Embryonic facial prominence (tissue), 1 donor: ENCODE data around the gene GBP5.
"Not testable (repeated sequence)": the region's sequence is repeated elsewhere in the genome, so short reads cannot be mapped to it uniquely, and the experiment has no call there.

Source experiments
- DNase-seq: peaks from one replicate; pipeline ENCODE4 v3.0.0-alpha.2; 2016; ENCODE audit errors: extremely low spot score

The GBP5 gene, protein sequence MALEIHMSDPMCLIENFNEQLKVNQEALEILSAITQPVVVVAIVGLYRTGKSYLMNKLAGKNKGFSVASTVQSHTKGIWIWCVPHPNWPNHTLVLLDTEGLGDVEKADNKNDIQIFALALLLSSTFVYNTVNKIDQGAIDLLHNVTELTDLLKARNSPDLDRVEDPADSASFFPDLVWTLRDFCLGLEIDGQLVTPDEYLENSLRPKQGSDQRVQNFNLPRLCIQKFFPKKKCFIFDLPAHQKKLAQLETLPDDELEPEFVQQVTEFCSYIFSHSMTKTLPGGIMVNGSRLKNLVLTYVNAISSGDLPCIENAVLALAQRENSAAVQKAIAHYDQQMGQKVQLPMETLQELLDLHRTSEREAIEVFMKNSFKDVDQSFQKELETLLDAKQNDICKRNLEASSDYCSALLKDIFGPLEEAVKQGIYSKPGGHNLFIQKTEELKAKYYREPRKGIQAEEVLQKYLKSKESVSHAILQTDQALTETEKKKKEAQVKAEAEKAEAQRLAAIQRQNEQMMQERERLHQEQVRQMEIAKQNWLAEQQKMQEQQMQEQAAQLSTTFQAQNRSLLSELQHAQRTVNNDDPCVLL

DNA sequence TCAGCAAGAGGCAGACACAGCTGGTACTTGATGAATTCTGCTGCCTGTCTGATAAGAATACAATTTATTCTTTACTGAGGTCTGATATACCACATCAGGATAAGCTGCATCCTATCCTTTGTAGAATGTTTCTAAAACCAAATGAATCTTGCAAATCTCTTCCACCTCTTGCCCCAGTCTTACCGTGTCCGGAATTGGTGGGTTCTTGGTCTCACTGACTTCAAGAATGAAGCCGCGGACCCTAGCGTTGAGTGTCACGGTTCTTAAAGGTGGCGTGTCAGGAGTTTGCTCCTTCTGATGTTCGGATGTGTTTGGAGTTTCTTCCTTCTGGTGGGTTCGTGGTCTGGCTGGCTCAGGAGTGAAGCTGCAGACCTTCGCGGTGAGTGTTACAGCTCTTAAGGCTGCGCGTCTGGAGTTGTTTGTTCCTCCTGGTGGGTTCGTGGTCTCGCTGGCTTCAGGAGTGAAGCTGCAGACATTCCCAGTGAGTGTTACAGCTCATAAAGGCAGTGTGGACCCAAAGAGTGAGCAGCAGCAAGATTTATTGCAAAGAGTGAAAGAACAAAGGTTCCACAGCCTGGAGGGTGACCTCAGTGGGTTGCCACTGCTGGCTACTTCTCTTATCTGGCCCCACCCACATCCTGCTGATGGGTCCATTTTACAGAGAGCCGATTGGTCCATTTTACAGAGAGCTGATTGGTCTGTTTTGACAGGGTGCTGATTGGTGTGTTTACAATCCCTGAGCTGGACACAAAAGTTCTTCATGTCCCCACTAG, at the start of gene GBP5:
Gene GBP5 (minus strand): TSS at position 592 of the 773 bp plus-strand sequence. CDS start 3,305 bp downstream, outside the sequence.
- DNase-seq, result not testable (repeated sequence)

DNA sequence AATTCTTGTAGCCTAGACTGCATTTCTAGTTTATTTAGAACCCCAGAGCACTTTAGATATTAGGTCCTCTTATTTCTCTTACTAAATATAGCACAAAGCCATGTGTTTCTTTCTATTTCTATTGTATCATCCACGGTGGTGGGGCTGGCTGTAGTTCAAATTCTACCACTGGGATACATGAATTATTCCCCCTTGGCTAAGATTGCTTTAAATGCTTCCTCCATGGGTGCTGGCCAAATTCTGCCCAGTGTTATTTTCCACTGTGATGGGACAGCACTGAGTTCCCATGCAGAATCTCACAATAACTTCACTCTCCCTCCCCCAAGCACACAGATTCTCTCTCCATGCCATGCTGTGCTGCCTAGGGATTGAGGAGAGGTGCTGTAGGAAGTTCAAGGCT, 49.7 kb upstream of the GBP5 start:
- DNase-seq, result no peak

DNA sequence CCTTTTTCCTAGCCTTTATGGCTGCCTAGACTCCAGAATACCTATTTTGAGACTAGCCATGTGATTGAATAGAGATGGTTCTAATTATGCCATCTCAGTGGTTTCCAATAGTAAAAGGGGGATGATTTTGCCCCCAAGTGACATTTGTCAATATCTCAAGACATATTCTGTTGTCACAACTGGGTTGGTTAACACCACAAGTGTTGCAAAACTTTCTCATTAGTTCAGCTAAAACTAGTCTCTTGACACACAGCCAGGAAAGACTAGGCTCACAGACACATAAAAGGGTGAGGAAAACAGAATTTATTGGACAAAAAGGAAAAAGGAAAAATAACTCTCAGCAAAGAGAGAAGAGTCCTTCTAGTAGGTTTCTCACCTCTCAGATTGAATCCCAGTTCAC, 39.9 kb upstream of the GBP5 start:
- DNase-seq, result no peak

DNA sequence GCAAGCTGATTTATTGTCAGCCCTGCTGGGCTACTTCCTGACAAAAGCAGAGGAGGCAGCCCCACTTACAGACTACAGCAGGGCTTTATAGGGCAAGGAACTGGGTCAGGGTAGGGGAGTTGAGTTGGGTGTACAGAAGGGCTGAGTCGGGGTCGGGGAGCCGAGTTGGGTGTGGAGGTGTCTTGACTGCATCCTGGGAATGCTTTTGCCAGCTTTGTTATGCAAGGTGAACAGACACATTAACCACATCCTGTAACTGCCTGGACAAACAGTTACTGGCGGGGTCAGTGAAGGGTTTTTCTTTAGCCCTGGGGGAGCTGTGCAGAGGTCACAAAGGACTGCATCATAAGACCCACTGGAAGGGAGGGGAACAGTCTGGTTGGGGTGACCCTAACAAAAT, 39.1 kb upstream of the GBP5 start:
- DNase-seq, result no peak

DNA sequence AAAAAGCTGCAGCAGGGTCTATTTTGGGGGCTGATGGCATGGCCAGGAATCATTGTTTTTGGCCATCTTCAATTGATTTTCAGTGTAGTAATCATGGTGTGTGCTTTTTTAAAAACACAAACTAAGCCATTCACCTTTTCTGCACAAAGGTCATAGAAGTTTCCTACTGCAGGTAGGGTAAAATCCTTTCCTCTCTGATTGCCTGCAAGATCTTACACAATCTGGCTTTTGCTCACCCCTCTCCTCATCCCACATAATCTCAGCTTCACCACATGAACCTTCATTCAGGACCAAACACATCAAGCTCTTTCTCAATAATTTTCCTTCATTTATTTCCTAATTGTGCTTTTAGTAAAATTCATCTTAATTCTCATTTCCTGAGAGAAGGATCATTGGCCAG, 38.3 kb upstream of the GBP5 start:
- no peak for DNase-seq

DNA sequence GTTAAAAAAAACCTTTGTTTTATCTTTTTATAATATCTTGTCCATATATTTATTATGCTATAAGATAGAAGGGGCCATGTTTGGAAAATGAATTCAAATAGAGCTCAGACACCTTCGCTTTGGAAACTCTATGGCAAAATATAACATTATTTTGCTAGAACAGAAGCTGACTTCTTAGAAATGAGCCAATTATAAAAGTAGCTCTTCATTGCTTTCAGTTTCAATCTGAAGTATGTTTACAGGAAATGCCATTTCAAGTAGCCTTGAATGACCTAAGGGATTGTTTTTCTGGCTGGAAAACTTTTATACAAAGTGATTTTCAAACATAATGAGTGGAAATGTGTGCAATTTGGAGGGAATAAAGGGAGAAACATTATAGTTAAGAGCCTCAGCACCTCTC, 37.8 kb upstream of the GBP5 start:
- DNase-seq, result no peak

DNA sequence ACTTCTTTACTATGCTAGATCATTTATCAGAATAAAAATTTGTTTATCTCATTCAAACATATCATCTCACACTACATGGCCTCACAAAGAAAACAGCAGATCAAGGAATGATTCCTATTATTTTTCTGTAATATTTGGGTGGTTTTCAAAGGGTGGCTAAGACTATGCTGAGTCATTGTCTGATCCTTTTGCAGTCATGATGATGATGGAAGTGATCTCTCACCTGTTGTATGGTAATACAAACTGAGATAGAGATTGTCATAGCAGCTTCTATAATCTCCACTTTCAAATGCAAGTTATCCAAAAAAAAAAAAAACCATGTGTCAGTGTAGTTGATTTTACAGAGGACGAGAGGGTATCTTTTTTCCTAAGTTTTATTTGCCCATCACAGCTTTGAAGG, 37.2 kb upstream of the GBP5 start:
- DNase-seq, result no peak

DNA sequence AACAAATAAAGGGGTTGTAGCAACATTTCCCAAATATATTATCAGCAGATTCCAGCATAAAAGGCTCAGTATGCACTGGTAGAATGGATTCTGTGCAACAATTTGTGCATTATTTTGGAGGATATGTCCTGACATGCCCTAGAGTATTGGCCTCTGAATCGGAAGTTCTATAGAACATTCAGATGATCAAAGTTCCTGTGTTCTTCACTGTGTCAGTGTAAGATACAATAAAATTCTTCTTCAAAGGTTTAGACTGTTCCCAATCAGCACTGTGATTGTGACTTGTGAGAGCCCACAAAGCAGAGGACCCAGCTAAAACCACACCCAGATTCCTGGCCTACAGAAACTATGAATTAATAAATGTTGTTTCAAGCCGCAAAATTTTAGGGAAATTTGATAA, 33.6 kb upstream of the GBP5 start:
- DNase-seq, result no peak

DNA sequence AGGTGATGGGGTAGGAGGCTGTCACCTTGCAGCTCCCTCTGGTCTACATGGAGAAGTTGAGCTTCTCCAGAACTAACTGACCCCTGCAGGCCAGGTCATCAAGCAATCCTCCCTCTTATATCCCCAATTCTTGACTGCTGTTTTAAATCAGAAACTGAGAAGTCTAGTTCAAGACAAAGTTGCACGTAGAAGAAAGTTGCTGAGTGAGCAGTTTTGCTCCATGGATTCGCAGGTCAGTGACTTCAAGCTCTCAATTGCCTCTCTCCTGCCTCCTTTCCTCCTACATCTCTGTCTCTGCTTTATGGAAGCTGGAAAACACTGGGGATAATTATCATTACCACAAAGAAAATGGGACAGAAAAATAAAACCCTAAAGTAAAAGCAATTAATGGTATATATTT, 32.8 kb upstream of the GBP5 start:
- no peak for DNase-seq

DNA sequence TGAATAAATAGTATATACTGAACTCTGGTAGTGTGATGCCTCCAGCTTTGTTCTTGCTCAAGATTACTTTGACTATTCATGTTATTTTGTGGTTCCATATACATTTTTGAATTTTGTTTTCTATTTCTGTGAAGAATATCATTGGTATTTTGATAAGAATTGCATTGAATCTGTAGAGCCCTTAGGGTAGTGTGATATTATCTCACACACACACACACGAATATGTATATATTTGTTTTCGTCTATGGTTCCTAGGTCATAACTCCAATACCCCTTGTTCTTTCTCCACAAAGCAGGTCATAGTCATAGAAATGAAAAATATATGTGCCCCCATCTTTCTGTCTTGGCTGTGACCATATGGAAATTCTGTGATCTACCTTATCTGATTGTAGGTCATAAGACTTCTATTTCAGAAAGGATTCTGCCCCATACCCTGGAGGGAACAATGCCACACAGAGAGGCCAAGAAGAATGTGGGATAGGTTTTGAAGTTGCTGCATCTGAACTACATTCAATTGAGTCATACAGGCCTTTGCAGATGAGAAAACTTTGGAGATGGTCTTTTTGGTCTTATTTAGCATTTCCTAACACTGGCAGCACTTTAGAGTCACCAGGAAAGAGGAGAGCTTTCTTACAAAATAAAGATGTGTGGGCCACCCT, 32.0 kb upstream of the GBP5 start:
- DNase-seq, result no peak

DNA sequence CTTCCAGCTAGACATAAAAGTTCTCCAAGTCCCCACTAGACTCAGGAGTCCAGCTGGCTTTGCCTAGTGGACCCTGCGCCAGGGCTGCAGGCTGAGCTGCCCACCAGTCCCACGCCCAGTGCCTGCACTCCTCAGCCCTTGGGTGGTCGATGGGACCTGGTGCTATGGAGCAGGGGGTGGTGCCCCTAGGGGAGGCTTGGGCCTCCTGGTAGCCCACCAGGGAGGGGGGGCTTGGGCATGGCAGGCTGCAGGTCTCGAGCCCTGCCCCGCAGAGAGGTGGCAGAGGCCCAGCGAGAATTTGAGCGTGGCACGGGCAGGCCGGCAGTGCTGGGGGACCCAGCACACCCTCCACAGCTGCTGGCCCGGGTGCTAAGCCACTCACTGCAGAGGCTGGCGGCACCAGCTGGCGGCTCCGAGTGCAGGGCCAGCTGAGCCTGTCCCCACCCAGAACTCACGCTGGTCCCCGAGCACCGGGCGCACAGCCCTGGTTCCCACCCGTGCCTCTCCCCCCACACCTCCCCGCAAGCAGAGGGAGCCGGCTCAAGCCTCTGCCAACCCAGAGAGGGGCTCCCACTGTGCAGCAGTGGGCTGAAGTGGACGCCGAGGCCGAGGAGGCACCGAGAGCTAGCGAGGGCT, 30.2 kb upstream of the GBP5 start:
- no peak for DNase-seq

DNA sequence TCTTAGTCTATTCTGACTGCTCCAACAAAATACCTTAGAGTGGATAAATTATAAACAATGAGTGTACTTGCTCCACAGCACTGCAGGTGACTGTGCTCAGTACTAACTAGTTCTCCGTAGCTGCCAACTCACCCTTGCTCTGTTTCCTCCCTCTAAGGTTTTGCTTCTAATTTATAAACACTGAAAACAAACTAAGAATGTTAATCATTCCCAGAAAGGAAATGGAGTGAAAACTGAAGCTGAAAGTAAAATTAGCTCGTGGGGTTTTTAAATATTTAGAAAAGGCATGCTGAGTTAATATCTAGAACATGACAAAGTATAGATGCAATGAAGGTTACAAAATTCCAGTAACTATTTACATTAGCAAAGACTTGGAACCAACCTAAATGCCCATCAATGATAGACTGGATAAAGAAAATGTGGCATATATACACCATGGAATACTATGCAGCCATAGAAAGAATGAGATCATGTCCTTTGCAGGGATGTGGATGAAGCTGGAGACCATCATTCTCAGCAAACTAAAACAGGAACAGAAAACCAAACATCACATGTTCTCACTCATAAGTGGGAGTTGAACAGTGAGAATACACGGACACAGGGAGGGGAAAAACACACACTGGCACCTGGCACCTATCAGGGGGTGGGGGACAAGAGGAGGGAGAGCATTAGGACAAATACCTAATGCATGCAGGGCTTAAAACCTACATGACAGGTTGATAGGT, 27.2 kb upstream of the GBP5 start:
- not testable (repeated sequence) for DNase-seq

DNA sequence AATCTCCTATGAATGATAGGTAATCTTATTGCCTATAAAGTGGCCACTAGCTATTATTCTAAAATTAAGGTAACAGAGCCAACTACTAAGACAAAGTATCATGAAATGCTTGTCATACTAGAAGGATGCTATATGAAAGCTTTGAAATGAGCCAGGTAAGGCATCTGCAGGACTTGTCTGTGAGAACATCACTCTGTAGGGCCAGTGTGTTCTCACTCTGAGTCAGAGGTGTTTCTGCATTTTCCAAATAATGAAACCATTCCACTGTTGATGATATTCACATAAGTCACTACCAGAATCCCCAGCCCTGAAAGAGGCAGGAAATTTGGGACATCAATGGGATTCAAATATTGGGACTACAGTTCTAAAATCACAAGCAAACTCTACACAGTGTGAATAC, 25.8 kb upstream of the GBP5 start:
- DNase-seq, result no peak

DNA sequence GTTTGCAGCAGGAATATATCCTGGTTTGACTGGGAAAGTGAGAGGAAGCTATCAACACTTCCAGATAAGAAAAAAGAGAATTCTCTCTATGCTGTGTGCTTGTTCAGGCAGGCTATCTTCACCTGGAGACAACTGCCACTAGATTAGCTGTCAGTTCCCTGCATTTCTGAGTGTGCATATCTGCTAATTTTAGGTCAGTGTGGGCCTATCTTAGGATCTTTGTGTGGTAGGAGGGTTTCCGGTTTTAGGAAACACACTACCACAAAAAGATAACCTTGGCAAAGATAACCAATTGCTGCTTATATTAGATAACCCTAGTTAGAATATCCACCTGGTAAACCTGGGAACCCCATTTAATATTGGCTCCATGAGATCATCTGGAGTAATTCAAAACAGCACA, 22.5 kb upstream of the GBP5 start:
- DNase-seq, result no peak

DNA sequence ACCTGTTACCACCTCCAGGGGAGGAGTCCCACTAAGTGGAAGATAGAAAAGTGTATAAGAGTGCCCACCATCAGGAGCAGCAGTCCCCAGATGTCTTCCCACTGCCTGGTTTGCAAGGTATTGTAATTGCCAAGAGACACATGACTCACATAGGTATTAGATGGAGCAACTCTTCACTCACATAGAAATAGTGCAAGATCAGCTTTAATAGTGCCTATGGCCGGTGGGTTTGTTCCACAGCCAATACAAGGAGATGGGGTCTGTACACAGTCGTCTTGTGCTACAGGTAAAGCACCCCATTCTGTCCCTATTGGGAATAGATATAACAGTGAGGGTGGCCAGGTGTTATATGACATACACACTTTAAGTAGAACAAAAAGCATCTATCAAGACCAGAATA, 18.6 kb upstream of the GBP5 start:
- no peak for DNase-seq

DNA sequence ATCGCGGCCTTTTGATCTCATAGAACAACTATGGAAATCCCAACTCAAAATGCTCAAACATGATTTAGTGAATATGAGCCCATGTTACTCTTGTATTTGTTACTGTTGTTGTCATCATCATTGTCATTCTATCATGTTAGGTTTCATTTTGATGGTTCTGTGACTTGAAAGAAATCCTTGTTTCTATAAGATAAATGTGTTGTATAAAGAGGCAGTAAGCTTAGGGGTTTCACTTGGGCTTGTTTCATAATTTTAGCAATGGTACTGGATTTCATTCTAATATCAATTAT, 15.3 kb upstream of the GBP5 start:
- no peak for DNase-seq

DNA sequence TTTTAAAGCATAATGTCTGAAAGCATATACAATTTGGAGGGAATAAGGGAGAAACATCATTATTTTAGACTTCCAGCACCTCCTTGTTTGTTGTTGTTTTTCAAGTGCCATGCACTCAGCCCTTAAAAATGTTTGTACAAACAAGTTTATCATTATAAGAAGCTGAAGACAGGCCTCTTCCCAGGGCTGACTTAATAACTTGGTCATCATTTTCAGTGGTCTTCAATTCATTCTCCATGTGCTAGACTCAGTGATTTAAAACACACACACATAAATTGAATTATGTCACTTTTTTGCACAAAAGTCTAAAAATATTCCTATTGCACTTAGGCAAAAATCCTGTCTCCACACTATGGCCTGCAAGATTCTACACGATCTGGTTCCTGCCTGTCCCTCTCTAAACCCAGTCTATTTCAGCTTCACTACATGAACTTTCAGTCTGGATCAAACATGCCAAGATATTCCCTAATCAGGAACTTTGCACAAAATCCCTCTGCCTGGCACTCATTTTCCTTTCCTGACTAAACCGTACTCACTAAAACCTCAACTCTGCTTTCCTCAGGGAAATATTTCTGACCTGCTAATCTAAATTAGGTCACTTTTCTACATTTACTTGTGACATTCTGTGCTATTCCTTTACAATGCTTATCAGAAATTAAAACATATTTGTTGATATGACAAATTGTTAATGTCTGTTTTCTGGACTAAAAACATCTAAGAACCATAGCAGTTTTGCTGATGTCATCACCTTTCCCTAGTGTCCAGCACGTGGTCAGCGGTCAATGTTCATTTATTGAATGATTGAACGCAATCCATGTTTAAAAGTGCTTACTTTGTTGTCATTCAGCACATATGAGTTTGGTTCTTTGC, 14.8 kb upstream of the GBP5 start:
- no peak for DNase-seq

DNA sequence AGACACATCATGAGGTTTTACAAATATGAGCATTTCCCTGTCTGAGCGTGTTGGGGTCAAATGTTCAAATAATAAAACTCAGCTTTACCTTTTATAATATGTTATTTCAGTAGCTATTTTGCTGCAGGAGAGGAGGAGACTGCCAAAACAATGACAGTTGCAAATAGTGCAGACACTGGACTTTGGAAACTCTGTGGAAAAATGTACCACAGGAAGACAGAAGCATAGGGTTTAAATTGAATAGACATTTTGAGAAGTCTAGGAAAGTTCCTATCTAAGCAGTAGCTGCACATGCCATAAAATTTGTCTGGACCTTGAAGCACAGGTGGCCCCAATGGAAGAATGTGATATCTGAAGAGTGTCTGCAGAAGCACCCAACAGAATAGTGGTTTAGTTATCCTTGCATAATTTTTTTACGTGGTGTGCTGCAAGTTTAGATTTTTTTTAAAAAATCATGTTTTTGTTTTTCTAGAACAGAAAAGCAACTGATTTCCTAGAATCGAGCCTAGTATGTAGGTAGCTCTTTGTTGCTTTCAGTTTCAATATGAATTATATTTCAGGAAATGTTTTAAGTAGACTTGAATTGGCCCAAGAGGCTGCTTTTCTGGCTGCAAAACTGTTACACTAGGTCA, 14.0 kb upstream of the GBP5 start:
- no peak for DNase-seq

DNA sequence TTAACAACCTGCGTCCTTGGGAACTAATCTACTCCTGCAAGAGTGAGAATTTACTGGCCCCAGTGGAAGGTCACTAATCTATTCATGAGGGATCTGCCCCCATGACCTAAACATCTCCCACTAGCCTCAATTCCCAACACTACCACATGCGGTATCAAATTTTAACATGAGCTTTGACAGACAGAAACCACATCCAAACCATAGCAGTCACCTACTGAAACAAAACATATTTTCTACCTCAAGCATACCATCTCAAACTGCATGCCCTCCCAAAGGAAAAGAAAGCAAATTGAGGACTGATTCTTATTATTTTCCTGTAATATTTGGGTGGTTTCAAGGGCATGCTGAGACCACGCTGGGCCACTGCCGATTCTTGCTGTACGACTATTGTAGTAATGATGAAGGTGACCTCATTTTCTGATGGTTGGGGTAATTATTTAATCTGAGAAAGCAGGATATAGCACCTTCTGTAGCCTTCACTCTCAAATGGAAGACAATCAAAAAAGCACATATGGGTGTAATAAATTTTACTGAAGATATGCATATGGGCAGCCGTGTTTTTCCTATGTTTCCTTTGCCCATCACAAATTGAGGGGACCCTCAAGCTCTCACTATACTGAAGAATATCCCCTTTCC, 13.2 kb upstream of the GBP5 start:
- no peak for DNase-seq
